BE2C (cell line): ENCODE results near the gene KY.

Experiments used
- DNase-seq: peaks from one replicate; pipeline ENCODE4 v3.0.0-alpha.2; 2020
- H3K27me3 ChIP-seq: fragments of 250-450 bp; sonication (Bioruptor Pico); 2 replicates; pipeline ENCODE4 v1.5.1; 2020; ENCODE audit warnings: mild to moderate bottlenecking
- H3K36me3 ChIP-seq: fragments of 250-450 bp; sonication (Bioruptor Pico); 2 replicates; pipeline ENCODE4 v1.5.1; 2020; ENCODE audit warnings: mild to moderate bottlenecking
- H3K4me1 ChIP-seq: fragments of 250-450 bp; sonication (Bioruptor Pico); 2 replicates; pipeline ENCODE4 v1.5.1; 2020
- H3K4me3 ChIP-seq: 2 replicates; pipeline ENCODE4 v1.5.1; 2011; ENCODE audit warnings: low read depth, low read length
- H3K9me3 ChIP-seq: fragments of 250-450 bp; sonication (Bioruptor Pico); 2 replicates; pipeline ENCODE4 v1.5.1; 2020
- TF ChIP-seq, protein P1 (sequence below): IDR thresholded peaks from 2 replicates; pipeline ENCODE4 v1.5.1; 2012; ENCODE audit warnings: mild to moderate bottlenecking, low read depth, low read length

KY gene

DNA sequence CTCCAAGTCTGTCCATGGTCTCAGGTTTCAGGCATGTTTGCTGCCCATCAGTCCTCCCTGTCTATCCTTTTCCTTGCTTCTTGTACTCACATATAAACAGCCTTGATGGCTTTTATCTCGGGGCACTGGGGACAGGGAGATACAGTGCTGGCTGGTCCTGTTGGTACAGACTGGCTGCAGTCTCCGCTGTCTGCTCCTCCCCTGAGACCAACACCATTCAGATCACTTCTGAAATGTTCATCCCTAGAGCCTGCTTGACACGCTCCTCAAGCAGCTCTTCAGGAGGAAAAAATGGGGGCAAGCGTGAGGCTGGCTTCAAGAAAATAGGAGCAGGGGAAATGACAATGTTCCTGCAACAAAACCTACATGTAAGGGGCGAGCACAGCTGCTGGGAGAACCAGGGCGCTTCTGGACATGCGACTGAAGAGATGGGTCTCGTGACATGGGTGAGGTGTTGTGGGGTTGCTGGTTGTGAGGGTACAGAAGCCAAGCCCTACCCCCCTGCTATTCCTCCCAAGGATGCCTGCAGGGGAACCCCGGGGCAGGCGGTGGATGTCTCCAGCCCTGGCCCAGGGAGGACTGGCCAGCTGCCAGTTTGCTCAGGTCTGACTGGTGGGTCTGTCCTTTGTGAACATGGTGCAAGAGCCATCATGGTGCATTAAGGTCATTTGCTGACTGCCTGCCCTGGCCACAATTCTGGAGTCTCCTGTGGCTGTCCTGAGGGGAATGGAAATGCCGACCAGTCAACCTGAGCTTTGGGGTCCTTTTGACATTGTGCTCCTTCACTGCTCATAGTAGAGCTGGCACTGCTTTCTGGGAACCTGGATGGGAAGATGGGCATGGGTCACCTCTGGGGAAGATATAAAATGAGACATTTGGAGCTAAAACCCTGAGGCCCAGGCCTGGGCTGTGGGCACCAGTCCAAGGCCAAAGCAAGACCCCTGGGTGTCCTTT lies 40.1 kb downstream of the KY start:
- peak; percentile 42 for DNase-seq

DNA sequence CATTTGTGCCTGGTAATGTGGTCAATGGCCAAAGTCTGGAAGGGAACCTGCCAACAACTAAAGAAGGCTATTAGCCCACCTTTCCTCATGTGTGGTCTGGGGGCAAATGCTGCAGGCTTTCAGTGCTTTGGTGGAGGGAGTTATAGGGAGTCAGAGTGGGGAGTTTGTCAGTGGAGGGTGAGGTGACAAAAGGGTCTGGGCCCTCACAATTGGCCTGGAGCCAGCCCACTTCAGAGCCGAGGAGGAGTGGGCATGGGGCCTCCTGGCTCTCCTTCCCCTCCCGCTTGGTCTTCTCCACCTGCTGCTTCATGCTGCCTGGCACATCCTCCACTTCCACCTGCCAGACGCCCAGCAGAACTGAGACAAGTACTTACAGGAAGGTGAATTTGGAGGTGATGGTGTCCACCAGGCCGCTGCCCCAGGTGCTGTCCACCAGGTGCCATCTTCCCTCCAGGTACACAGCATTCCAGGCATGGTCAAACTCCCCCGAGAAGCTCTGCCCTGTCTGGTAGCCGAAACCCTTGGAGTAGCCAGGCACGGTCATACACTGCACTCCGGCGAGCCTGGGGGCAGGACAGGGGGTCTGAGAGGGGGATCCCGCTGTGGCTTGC lies 40.9 kb downstream of the KY start:
- H3K27me3 ChIP-seq = no peaks in the 10 kb centered on the region
- no peak for DNase-seq

More for the DNA sequence above, 40.1 kb downstream of the KY start:
- TF ChIP-seq, protein P1, sequence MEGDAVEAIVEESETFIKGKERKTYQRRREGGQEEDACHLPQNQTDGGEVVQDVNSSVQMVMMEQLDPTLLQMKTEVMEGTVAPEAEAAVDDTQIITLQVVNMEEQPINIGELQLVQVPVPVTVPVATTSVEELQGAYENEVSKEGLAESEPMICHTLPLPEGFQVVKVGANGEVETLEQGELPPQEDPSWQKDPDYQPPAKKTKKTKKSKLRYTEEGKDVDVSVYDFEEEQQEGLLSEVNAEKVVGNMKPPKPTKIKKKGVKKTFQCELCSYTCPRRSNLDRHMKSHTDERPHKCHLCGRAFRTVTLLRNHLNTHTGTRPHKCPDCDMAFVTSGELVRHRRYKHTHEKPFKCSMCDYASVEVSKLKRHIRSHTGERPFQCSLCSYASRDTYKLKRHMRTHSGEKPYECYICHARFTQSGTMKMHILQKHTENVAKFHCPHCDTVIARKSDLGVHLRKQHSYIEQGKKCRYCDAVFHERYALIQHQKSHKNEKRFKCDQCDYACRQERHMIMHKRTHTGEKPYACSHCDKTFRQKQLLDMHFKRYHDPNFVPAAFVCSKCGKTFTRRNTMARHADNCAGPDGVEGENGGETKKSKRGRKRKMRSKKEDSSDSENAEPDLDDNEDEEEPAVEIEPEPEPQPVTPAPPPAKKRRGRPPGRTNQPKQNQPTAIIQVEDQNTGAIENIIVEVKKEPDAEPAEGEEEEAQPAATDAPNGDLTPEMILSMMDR = no peak
- Histone ChIP-seq H3K4me3 (no peak overlapping the region), H3K4me1 (peaks cover 3% of the 10 kb centered on the region; the same call in 1 of the 2 replicates), H3K9me3 (no peaks in the 10 kb centered on the region), H3K27me3 (no peaks in the 10 kb centered on the region), H3K36me3 (no peaks in the 10 kb centered on the region)

DNA sequence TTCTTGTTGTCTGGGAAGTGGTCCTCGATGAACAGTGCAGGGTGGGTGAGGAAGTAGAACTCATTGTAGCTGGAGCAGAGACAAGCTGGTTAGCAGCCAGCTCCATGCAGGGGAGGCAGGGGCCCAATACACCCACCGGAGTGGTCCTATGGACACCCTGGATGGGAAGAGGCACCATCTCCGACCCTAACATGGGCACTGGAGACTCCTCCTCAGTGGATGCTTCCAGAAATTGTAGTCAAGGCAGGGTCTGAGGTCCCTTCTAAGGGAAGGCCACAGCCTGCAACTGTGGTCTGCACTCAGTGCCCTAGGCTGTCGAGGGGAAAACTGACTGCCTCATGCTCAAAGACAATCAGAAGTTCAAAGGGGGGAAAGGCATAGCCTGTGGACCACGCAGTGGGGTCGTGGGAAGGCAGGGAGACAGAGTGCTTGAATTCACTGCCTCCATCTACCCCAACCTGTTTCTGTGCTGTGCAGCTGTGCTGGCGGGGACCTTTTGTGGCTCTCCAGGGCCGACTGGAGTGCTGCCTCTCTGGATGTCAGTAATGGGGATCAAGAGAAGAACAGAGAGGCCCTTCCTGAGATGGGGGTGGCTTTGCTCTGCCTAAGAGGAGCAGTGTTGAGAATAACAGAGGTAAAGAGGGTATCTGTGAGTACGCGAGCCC lies 41.9 kb downstream of the KY start:
- peaks cover 3% of the 10 kb centered on the region; the same call in 1 of the 2 replicates for H3K4me1 ChIP-seq
- no peaks in the 10 kb centered on the region for H3K36me3 ChIP-seq
- H3K4me3 ChIP-seq = no peak overlapping the region
- DNase-seq = no peak
- TF ChIP-seq, protein P1 = no peak
- no peaks in the 10 kb centered on the region for H3K9me3 ChIP-seq
- no peaks in the 10 kb centered on the region for H3K27me3 ChIP-seq

More for the DNA sequence above, 40.9 kb downstream of the KY start:
- H3K36me3 ChIP-seq = no peaks in the 10 kb centered on the region
- no peaks in the 10 kb centered on the region for H3K9me3 ChIP-seq
- H3K4me1 ChIP-seq = peaks cover 3% of the 10 kb centered on the region; the same call in 1 of the 2 replicates
- no peak overlapping the region for H3K4me3 ChIP-seq
- TF ChIP-seq, protein P1 = no peak

DNA sequence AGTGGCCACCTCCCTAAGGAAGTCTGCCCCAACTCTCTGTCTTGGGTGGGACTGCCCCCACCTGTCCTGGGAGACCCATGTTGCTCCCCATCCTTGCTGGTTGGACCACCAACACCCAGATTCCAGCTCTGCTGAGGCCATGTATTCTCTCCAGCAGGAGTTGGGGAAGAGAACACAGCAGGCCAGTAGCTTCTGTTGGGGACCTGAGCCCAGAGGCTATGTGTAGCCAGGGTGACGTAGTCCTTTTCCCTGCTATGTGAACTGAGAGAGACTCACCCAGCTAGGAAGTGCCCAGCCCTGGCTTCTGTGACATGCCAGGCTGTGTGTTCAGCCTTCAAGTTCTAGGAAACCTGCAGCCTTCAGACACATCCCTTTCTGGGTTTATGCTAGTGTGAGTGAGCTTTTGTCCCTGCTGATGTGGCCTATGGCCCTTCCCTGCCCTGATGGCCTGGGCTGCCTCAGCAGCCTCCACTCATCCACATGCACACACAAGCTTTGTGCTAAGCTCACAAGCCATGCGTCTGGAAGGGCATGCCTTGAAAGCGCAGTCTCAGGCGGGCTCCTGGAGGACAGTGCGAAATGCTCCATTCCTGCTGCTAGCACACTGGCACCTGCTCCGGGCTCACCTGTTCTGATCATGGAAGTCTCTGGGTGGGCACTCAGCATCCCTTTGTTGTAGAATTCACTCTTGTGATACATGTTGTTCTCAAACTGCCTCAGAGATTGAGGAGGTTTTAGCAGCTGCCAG lies 42.6 kb downstream of the KY start:
- Histone ChIP-seq H3K36me3 (no peaks in the 10 kb centered on the region), H3K27me3 (no peaks in the 10 kb centered on the region), H3K4me1 (peaks cover 3% of the 10 kb centered on the region; the same call in 1 of the 2 replicates), H3K4me3 (no peak overlapping the region), H3K9me3 (no peaks in the 10 kb centered on the region)
- TF ChIP-seq, protein P1 = no peak
- DNase-seq = no peak

DNA sequence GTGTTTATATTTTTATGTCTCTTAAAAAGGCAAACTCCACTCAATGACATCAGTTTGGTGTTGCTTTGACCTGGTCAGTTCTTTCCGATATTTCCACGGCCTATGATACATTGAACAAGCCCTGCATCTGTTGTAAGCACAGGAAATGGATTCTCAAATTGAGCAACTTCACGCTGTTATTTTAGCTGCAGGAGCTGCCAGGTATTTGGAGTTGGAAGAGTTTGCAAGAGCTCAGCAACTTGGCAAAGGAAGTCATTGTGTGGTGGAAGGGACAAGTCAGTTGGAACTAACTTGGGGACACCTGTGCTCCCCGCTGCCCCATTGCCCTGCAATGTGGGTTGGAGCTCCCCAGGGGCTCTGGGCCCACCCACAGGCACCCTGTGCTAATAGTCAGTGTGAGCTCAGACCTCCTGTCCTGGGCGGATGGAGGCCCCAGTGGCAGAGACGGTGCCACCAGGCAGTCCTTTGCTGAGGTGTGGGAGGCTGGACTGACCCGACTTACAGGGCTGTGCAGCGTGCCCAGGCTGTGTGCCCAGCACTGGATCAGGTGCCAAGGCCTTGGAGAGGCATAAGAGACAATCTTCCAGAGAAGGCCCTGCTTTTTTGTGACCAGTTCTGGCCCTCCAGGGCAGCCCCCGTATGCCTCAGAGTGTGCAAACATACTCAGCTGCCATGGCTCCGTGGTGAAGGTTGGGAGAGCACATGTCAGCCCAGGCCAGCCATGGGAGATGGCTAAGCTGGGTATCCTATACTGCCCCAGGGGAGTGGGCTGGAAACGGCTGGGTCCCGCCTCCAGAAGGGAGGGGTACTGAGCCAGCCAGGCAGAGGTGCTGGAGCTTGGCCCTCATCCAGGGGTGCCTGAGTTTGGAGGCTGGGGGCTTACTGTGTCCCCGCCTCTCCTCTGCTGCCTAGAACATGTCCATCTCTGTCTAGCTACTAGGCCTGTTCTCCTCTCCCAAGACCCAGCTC lies 43.5 kb downstream of the KY start:
- Histone ChIP-seq H3K9me3 (no peaks in the 10 kb centered on the region), H3K27me3 (no peaks in the 10 kb centered on the region), H3K4me1 (peaks cover 9% of the 10 kb centered on the region), H3K4me3 (no peak overlapping the region), H3K36me3 (no peaks in the 10 kb centered on the region)
- TF ChIP-seq, protein P1 = no peak
- no peak for DNase-seq
